CD4-positive, CD25-positive, alpha-beta regulatory T cell (primary cell): ENCODE data around the gene ASIC4. TPM values are rescaled to one million over a fixed set of nuclear protein-coding genes. Genes with fewer than 3 reads are reported as not detected.

ENCODE experiments used
- polyA plus RNA-seq, 4 donors: library from polyadenylated mRNA; unstranded; fragments of 300-500 nt; fragmentation: Illumina TruSeq; gene quantifications; one replicate each; pipeline ENCODE4 v1.2.3, GENCODE V29; 2021
- total RNA-seq: library from RNA; stranded (reverse); gene quantifications from one replicate; pipeline ENCODE4 v1.2.3, GENCODE V29; 2022

ASIC4 gene
- total and polyA plus RNA-seq, 5 donors from 2014 or later = 0.12 TPM; not detected in 4

Other genes starting within 250 kb of the ASIC4 start
- gene DNAJB2, start 235.1 kb upstream of the ASIC4 start, total RNA-seq = 133 TPM
- 1 to 10 TPM; 6.0 to 7.3 (median 6.2) TPM for gene DNAJB2, start 235.1 kb upstream of the ASIC4 start, polyA plus RNA-seq
- gene PTPRN, start 205.1 kb upstream of the ASIC4 start, total RNA-seq = not detected
- gene PTPRN, start 205.1 kb upstream of the ASIC4 start, polyA plus RNA-seq = under 1 TPM in 1 of 4 donors, not detected in 3; 0.28 TPM
- gene RESP18, start 181.7 kb upstream of the ASIC4 start, total RNA-seq = not detected
- gene RESP18, start 181.7 kb upstream of the ASIC4 start, polyA plus RNA-seq = not detected
- 74.0 TPM for gene DNPEP, start 126.6 kb upstream of the ASIC4 start, total RNA-seq
- 10 to 100 TPM; 51.2 to 76.1 (median 63.5) TPM for gene DNPEP, start 126.6 kb upstream of the ASIC4 start, polyA plus RNA-seq
- gene DES, start 96.1 kb upstream of the ASIC4 start, total RNA-seq = not detected
- not detected for gene DES, start 96.1 kb upstream of the ASIC4 start, polyA plus RNA-seq
- 4.1 TPM for gene SPEG, start 79.6 kb upstream of the ASIC4 start, total RNA-seq
- under 1 TPM in 1 of 4 donors, not detected in 3; 0.20 TPM for gene SPEG, start 79.6 kb upstream of the ASIC4 start, polyA plus RNA-seq
- gene GMPPA, start 15.6 kb upstream of the ASIC4 start, total RNA-seq = 25.9 TPM
- gene GMPPA, start 15.6 kb upstream of the ASIC4 start, polyA plus RNA-seq = 10 to 100 TPM; 17.2 to 35.1 (median 25.1) TPM
- 4.5 TPM for gene CHPF, start 29.3 kb downstream of the ASIC4 start, total RNA-seq
- 1 to 10 TPM; 3.0 to 6.6 (median 4.4) TPM for gene CHPF, start 29.3 kb downstream of the ASIC4 start, polyA plus RNA-seq
- gene TMEM198, start 29.5 kb downstream of the ASIC4 start, total RNA-seq = 0.62 TPM
- not detected for gene TMEM198, start 29.5 kb downstream of the ASIC4 start, polyA plus RNA-seq
- 0.57 TPM for gene OBSL1, start 57.1 kb downstream of the ASIC4 start, total RNA-seq
- not detected for gene OBSL1, start 57.1 kb downstream of the ASIC4 start, polyA plus RNA-seq
- not detected for gene INHA, start 57.8 kb downstream of the ASIC4 start, total RNA-seq
- gene INHA, start 57.8 kb downstream of the ASIC4 start, polyA plus RNA-seq = not detected
- gene STK11IP, start 83.4 kb downstream of the ASIC4 start, total RNA-seq = 45.7 TPM
- 10 to 100 TPM in 1 of 4 donors, 1 to 10 TPM in 3; 6.8 to 10.1 (median 8.4) TPM for gene STK11IP, start 83.4 kb downstream of the ASIC4 start, polyA plus RNA-seq
- not detected for gene SLC4A3, start 113.1 kb downstream of the ASIC4 start, total RNA-seq
- not detected for gene SLC4A3, start 113.1 kb downstream of the ASIC4 start, polyA plus RNA-seq